ENCODE results near the gene GPC5.

Gene GPC5

GRCh38 chr13:91470084-91470621 is 71.7 kb downstream of the GPC5 start:
- no peak overlapping the region for H3K4me3 ChIP-seq (IDR thresholded peaks at IDR 0.05; ENCODE audit: insufficient read depth, low read depth, low read length)
- H3K27ac ChIP-seq = no peak overlapping the region
- H2AFZ ChIP-seq (ENCODE audit: low read depth) = no peak overlapping the region
- H3K36me3 ChIP-seq (ENCODE audit: insufficient read depth) = no peaks in the 10 kb centered on the region
- no peaks in the 10 kb centered on the region for H3K4me1 ChIP-seq (ENCODE audit: low read depth, poor library complexity, severe bottlenecking)
- no peaks in the 10 kb centered on the region for H4K20me1 ChIP-seq (ENCODE audit: insufficient read depth)
- no peak overlapping the region for H3K4me2 ChIP-seq
- no peaks in the 10 kb centered on the region for H3K79me2 ChIP-seq (ENCODE audit: insufficient read depth, low read depth)
- no peak for TF ChIP-seq CTCF (conservative IDR thresholded peaks at IDR 0.05; ENCODE audit: low read depth, low read length)
- H3K9ac ChIP-seq = no peak overlapping the region
- no peaks in the 10 kb centered on the region for H3K27me3 ChIP-seq (ENCODE audit: insufficient read depth, low read depth)

- Histone ChIP-seq H3K4me2 (no peak overlapping the region), H2AFZ (ENCODE audit: low read depth) (no peak overlapping the region), H3K4me1 (ENCODE audit: low read depth, poor library complexity, severe bottlenecking) (no peaks in the 10 kb centered on the region), H3K9ac (no peak overlapping the region), H3K27me3 (ENCODE audit: insufficient read depth, low read depth) (no peaks in the 10 kb centered on the region), H3K36me3 (ENCODE audit: insufficient read depth) (no peaks in the 10 kb centered on the region), H3K4me3 (IDR thresholded peaks at IDR 0.05; ENCODE audit: insufficient read depth, low read depth, low read length) (no peak overlapping the region), H3K27ac (no peak overlapping the region), H4K20me1 (ENCODE audit: insufficient read depth) (no peaks in the 10 kb centered on the region), H3K79me2 (ENCODE audit: insufficient read depth, low read depth) (no peaks in the 10 kb centered on the region)
- no peak for TF ChIP-seq CTCF (conservative IDR thresholded peaks at IDR 0.05; ENCODE audit: low read depth, low read length)
Observed at GRCh38 chr13:91470681-91471080, 72.3 kb downstream of the GPC5 start.

GRCh38 chr13:91482427-91482826 is 84.0 kb downstream of the GPC5 start:
- Histone ChIP-seq H3K27ac (no peak overlapping the region), H3K36me3 (ENCODE audit: insufficient read depth) (no peaks in the 10 kb centered on the region), H3K79me2 (ENCODE audit: insufficient read depth, low read depth) (no peaks in the 10 kb centered on the region), H3K9ac (no peak overlapping the region), H3K27me3 (ENCODE audit: insufficient read depth, low read depth) (no peaks in the 10 kb centered on the region), H3K4me2 (no peak overlapping the region), H3K4me3 (IDR thresholded peaks at IDR 0.05; ENCODE audit: insufficient read depth, low read depth, low read length) (no peak overlapping the region), H4K20me1 (ENCODE audit: insufficient read depth) (no peaks in the 10 kb centered on the region), H2AFZ (ENCODE audit: low read depth) (no peak overlapping the region), H3K4me1 (ENCODE audit: low read depth, poor library complexity, severe bottlenecking) (no peaks in the 10 kb centered on the region)
- no peak for TF ChIP-seq CTCF (conservative IDR thresholded peaks at IDR 0.05; ENCODE audit: low read depth, low read length)

GRCh38 chr13:91491980-91492379 is 93.6 kb downstream of the GPC5 start:
- Histone ChIP-seq H3K9ac (no peak overlapping the region), H4K20me1 (ENCODE audit: insufficient read depth) (no peaks in the 10 kb centered on the region), H3K36me3 (ENCODE audit: insufficient read depth) (no peaks in the 10 kb centered on the region)

More at GRCh38 chr13:91491980-91492379, 93.6 kb downstream of the GPC5 start:
- TF ChIP-seq CTCF (conservative IDR thresholded peaks at IDR 0.05; ENCODE audit: low read depth, low read length) = no peak
- no peak overlapping the region for H3K4me3 ChIP-seq (IDR thresholded peaks at IDR 0.05; ENCODE audit: insufficient read depth, low read depth, low read length)
- no peaks in the 10 kb centered on the region for H3K4me1 ChIP-seq (ENCODE audit: low read depth, poor library complexity, severe bottlenecking)
- H3K27me3 ChIP-seq (ENCODE audit: insufficient read depth, low read depth) = no peaks in the 10 kb centered on the region
- H3K27ac ChIP-seq = no peak overlapping the region
- no peak overlapping the region for H2AFZ ChIP-seq (ENCODE audit: low read depth)
- H3K79me2 ChIP-seq (ENCODE audit: insufficient read depth, low read depth) = no peaks in the 10 kb centered on the region
- no peak overlapping the region for H3K4me2 ChIP-seq
